H9 (cell line): Measurements from ENCODE around the gene FCGBP. TPM values are rescaled to one million over a fixed set of nuclear protein-coding genes. Genes with fewer than 3 reads are reported as not detected.
"Not testable (repeated sequence)": the region's sequence is repeated elsewhere in the genome, so short reads cannot be mapped to it uniquely, and the experiment has no call there.

ENCODE experiments used
- DNase-seq: peaks from one replicate; pipeline ENCODE4 v3.0.0-alpha.2; 2017
- H2AFZ ChIP-seq: one replicate; pipeline ENCODE4 v1.6.1; 2013; ENCODE audit warnings: mild to moderate bottlenecking, low read length, control low read depth, moderate library complexity
- H2AK5ac ChIP-seq: 2 replicates; pipeline ENCODE4 v1.6.1; 2013; ENCODE audit warnings: low read length, control low read depth, mixed read lengths; ENCODE audit not compliant: insufficient read length
- H2BK120ac ChIP-seq: one replicate; pipeline ENCODE4 v1.6.1; 2013; ENCODE audit warnings: low read depth, mild to moderate bottlenecking, low read length, control low read depth, inconsistent platforms; ENCODE audit not compliant: poor library complexity, severe bottlenecking
- H2BK12ac ChIP-seq: 2 replicates; pipeline ENCODE4 v1.6.1; 2013; ENCODE audit warnings: low read length, control low read depth, mixed read lengths, low read depth; ENCODE audit not compliant: insufficient read length
- H2BK15ac ChIP-seq: 2 replicates; pipeline ENCODE4 v1.6.1; 2013; ENCODE audit warnings: low read depth, low read length, control low read depth
- H2BK20ac ChIP-seq: one replicate; pipeline ENCODE4 v1.6.1; 2013; ENCODE audit warnings: low read depth, mild to moderate bottlenecking, low read length, control low read depth, inconsistent platforms; ENCODE audit not compliant: poor library complexity, severe bottlenecking
- H2BK5ac ChIP-seq: 2 replicates; pipeline ENCODE4 v1.6.1; 2013; ENCODE audit warnings: low read length, control low read depth, mixed read lengths; ENCODE audit not compliant: insufficient read length
- H3K14ac ChIP-seq: 2 replicates; pipeline ENCODE4 v1.6.1; 2013; ENCODE audit warnings: low read length, control low read depth; ENCODE audit not compliant: insufficient read depth
- H3K18ac ChIP-seq: 2 replicates; pipeline ENCODE4 v1.6.1; 2013; ENCODE audit warnings: low read depth, mild to moderate bottlenecking, mixed read lengths, low read length, control low read depth; ENCODE audit not compliant: insufficient read length
- H3K23ac ChIP-seq: 2 replicates; pipeline ENCODE4 v1.6.1; 2013; ENCODE audit warnings: low read length, control low read depth, mixed read lengths, low read depth; ENCODE audit not compliant: insufficient read length
- H3K23me2 ChIP-seq: 2 replicates; pipeline ENCODE4 v1.6.1; 2013; ENCODE audit warnings: low read depth, mild to moderate bottlenecking, mixed read lengths, low read length, control low read depth; ENCODE audit not compliant: insufficient read length, poor library complexity, severe bottlenecking
- H3K27ac ChIP-seq: 2 replicates; pipeline ENCODE4 v1.5.1; 2013; ENCODE audit warnings: low read length, control low read depth, mixed read lengths, low read depth; ENCODE audit not compliant: insufficient read length
- H3K27me3 ChIP-seq: 2 replicates; pipeline ENCODE4 v1.6.1; 2013; ENCODE audit warnings: low read length, control low read depth, inconsistent platforms; ENCODE audit not compliant: insufficient read depth
- H3K4ac ChIP-seq: 2 replicates; pipeline ENCODE4 v1.6.1; 2013; ENCODE audit warnings: low read depth, mild to moderate bottlenecking, control low read depth, inconsistent platforms, low read length, moderate library complexity
- H3K4me1 ChIP-seq: 2 replicates; pipeline ENCODE4 v1.6.1; 2013; ENCODE audit warnings: low read length, control low read depth, inconsistent platforms; ENCODE audit not compliant: insufficient read depth
- H3K4me2 ChIP-seq: 2 replicates; pipeline ENCODE4 v1.6.1; 2013; ENCODE audit warnings: low read length, control low read depth, mixed read lengths; ENCODE audit not compliant: insufficient read length, insufficient read depth
- H3K56ac ChIP-seq: 2 replicates; pipeline ENCODE4 v1.6.1; 2013; ENCODE audit warnings: low read depth, mild to moderate bottlenecking, mixed read lengths, low read length, control low read depth; ENCODE audit not compliant: insufficient read length
- H3K79me1 ChIP-seq: 2 replicates; pipeline ENCODE4 v1.6.1; 2013; ENCODE audit warnings: low read depth, mild to moderate bottlenecking, moderate library complexity, low read length, control low read depth, inconsistent platforms; ENCODE audit not compliant: insufficient read depth, poor library complexity, severe bottlenecking
- H3K79me2 ChIP-seq: 2 replicates; pipeline ENCODE4 v1.6.1; 2013; ENCODE audit warnings: low read length, control low read depth, inconsistent platforms; ENCODE audit not compliant: insufficient read depth
- H3K9ac ChIP-seq: 2 replicates; pipeline ENCODE4 v1.6.1; 2013; ENCODE audit warnings: low read length, control low read depth, mixed read lengths; ENCODE audit not compliant: insufficient read length; ENCODE audit errors: extremely low read depth
- H3K9me3 ChIP-seq: one replicate; pipeline ENCODE4 v1.6.1; 2013; ENCODE audit warnings: low read depth, low read length, inconsistent platforms; ENCODE audit not compliant: control insufficient read depth
- H3T11ph ChIP-seq: one replicate; pipeline ENCODE4 v1.6.1; 2013; ENCODE audit warnings: mild to moderate bottlenecking, low read length, control low read depth, inconsistent platforms
- H4K20me1 ChIP-seq: one replicate; pipeline ENCODE4 v1.6.1; 2013; ENCODE audit not compliant: control insufficient read depth, insufficient read length, insufficient read depth
- H4K5ac ChIP-seq: 2 replicates; pipeline ENCODE4 v1.6.1; 2013; ENCODE audit warnings: low read depth, mild to moderate bottlenecking, mixed read lengths, low read length, control low read depth; ENCODE audit not compliant: insufficient read length
- H4K8ac ChIP-seq: replicated peaks from 2 replicates; pipeline ENCODE4 v1.6.1; 2013; ENCODE audit warnings: low read length, control low read depth, mixed read lengths, low read depth; ENCODE audit not compliant: insufficient read length
- H4K91ac ChIP-seq: 2 replicates; pipeline ENCODE4 v1.6.1; 2013; ENCODE audit warnings: low read depth, mild to moderate bottlenecking, moderate library complexity, mixed read lengths, low read length, control low read depth; ENCODE audit not compliant: insufficient read length
- H3K27ac Mint-ChIP-seq, 3 experiments: 2 replicates in 2 of 3; 3 replicates in 1 of 3; pipeline ENCODE4 v1.8.0; 2020 to 2021; ENCODE audit warnings: mixed read lengths in 3 of 3, mild to moderate bottlenecking in 1 of 3, moderate library complexity in 1 of 3
- H3K27me3 Mint-ChIP-seq: 2 replicates; pipeline ENCODE4 v1.8.0; 2021; ENCODE audit warnings: low read depth, mild to moderate bottlenecking, moderate library complexity, mixed read lengths
- H3K36me3 Mint-ChIP-seq, 3 experiments: 2 replicates in 2 of 3; 3 replicates in 1 of 3; pipeline ENCODE4 v1.8.0; 2020 to 2021; ENCODE audit warnings: low read depth in 3 of 3, mixed read lengths in 3 of 3; ENCODE audit not compliant: insufficient read depth in 1 of 3
- H3K4me1 Mint-ChIP-seq, 2 experiments: 2 replicates each; pipeline ENCODE4 v1.8.0; 2020; ENCODE audit warnings: mixed read lengths in 2 of 2
- H3K4me3 Mint-ChIP-seq, 2 experiments: 2 replicates in 1 of 2; 3 replicates in 1 of 2; pipeline ENCODE4 v1.8.0; 2020 to 2021; ENCODE audit warnings: mild to moderate bottlenecking in 2 of 2, mixed read lengths in 2 of 2, moderate library complexity in 1 of 2
- H3K9me3 Mint-ChIP-seq, 2 experiments: 2 replicates in 1 of 2; 3 replicates in 1 of 2; pipeline ENCODE4 v1.8.0; 2020; ENCODE audit warnings: mild to moderate bottlenecking in 2 of 2, mixed read lengths in 2 of 2, moderate library complexity in 1 of 2
- CTCF ChIP-seq: fragments of 200-600 bp; sonication (generic); conservative IDR thresholded peaks from 3 replicates; pipeline ENCODE4 v1.8.0; 2021; ENCODE audit warnings: antibody characterized with exemption, mild to moderate bottlenecking
- WGBS: extraction: QIAGEN DNeasy Blood & Tissue Kit; methylation state at CpG from one replicate; pipeline ENCODE4 v1.1.7; 2013; ENCODE audit warnings: missing lambda C conversion rate, low lambda C conversion rate, mixed read lengths; ENCODE audit not compliant: insufficient read length; ENCODE audit errors: extremely low coverage; 5-methylcytosine and 5-hydroxymethylcytosine counted together
- total RNA-seq: library from RNA; stranded (reverse); gene quantifications from 2 replicates; pipeline ENCODE4 v1.2.1, GENCODE V29; 2021

FCGBP gene
- total RNA-seq, 1 experiment from 2014 or later: 0.13 TPM

GRCh38 chr19:39906283-39906682 lies 28.2 kb downstream of the FCGBP start:
- TF ChIP-seq CTCF: no peak

GRCh38 chr19:39903486-39904091 lies 30.8 kb downstream of the FCGBP start:
- not testable (repeated sequence) for H3K4me2 ChIP-seq, H3K4me3 Mint-ChIP-seq, H4K8ac ChIP-seq, H3K79me1 ChIP-seq, H2AFZ ChIP-seq, H2BK12ac ChIP-seq, DNase-seq, H3K56ac ChIP-seq, H3K4ac ChIP-seq, H2BK5ac ChIP-seq, H3K27ac Mint-ChIP-seq, H3K36me3 Mint-ChIP-seq, H3K27me3 Mint-ChIP-seq, H4K5ac ChIP-seq, H4K20me1 ChIP-seq, H4K91ac ChIP-seq, H3K27ac ChIP-seq, H3K79me2 ChIP-seq, H2BK15ac ChIP-seq, H3K27me3 ChIP-seq, H2BK120ac ChIP-seq, H2BK20ac ChIP-seq, H3K23ac ChIP-seq, H3K4me1 ChIP-seq, H3K18ac ChIP-seq, H3K9me3 ChIP-seq, H3K4me1 Mint-ChIP-seq, H3K9ac ChIP-seq, H3K14ac ChIP-seq, H3T11ph ChIP-seq, H3K23me2 ChIP-seq, H3K9me3 Mint-ChIP-seq, H2AK5ac ChIP-seq
- no CpG with 5 or more reads among the region's 8 CpGs for WGBS

More at GRCh38 chr19:39906283-39906682, 28.2 kb downstream of the FCGBP start:
- Histone ChIP-seq H3K79me1 (no peaks in the 10 kb centered on the region), H3K14ac (no peak overlapping the region), H3K79me2 (no peaks in the 10 kb centered on the region), H3K9ac (no peak overlapping the region), H3K4me1 (no peaks in the 10 kb centered on the region), H4K8ac (no peak overlapping the region), H3K27ac (no peak overlapping the region), H3K23ac (no peak overlapping the region), H2BK15ac (no peak overlapping the region), H4K91ac (no peak overlapping the region), H3K9me3 (no peaks in the 10 kb centered on the region), H3K56ac (no peak overlapping the region), H3K23me2 (no peaks in the 10 kb centered on the region), H4K20me1 (no peaks in the 10 kb centered on the region), H3K18ac (no peak overlapping the region), H3T11ph (no peak overlapping the region), H3K4me2 (no peak overlapping the region), H3K4ac (no peak overlapping the region), H2AFZ (no peak overlapping the region), H3K27me3 (no peaks in the 10 kb centered on the region), H2BK5ac (no peak overlapping the region), H2BK20ac (no peak overlapping the region), H2BK12ac (no peak overlapping the region), H2AK5ac (no peak overlapping the region), H2BK120ac (no peak overlapping the region), H4K5ac (no peak overlapping the region)
- Mint-ChIP-seq H3K27ac (no peak overlapping the region), H3K4me3 (no peak overlapping the region), H3K27me3 (no peaks in the 10 kb centered on the region), H3K36me3 (no peaks in the 10 kb centered on the region), H3K9me3 (peaks cover 0 to 4% of the 10 kb centered on the region in 2 experiments; a peak in 1 of 5 replicates), H3K4me1 (no peaks in the 10 kb centered on the region)
- no peak for DNase-seq
- whole genome bisulfite sequencing: no CpG with 5 or more reads among the region's 8 CpGs
